Stimulated activated memory B cell treated with anti-CD40 and anti-IgM and Interleukin-4, amounts not matched to agents 10 μg/mL and 1 μg/mL and 100 μg/mL, for 72 hours (primary cell): ENCODE measurements around the gene CXorf66.
"Not testable (repeated sequence)": the region's sequence is repeated elsewhere in the genome, so short reads cannot be mapped to it uniquely, and the experiment has no call there.

Experiments
- ATAC-seq: fragments of 150-1000 bp; cut with Tn5 transposase; 2 replicates; pipeline ENCODE4 v1.10.0; 2021
- H3K27ac Mint-ChIP-seq: one replicate; pipeline ENCODE4 v1.8.0; 2022; ENCODE audit warnings: mild to moderate bottlenecking, mixed read lengths
- H3K27me3 Mint-ChIP-seq: one replicate; pipeline ENCODE4 v1.8.0; 2022; ENCODE audit warnings: mixed read lengths
- H3K36me3 Mint-ChIP-seq: one replicate; pipeline ENCODE4 v1.8.0; 2022; ENCODE audit warnings: mixed read lengths
- H3K4me1 Mint-ChIP-seq: one replicate; pipeline ENCODE4 v1.8.0; 2022; ENCODE audit warnings: mixed read lengths
- H3K4me3 Mint-ChIP-seq: one replicate; pipeline ENCODE4 v1.8.0; 2022; ENCODE audit warnings: mild to moderate bottlenecking, moderate library complexity, mixed read lengths
- H3K9me3 Mint-ChIP-seq: one replicate; pipeline ENCODE4 v1.8.0; 2022; ENCODE audit warnings: mixed read lengths

Gene CXorf66

DNA sequence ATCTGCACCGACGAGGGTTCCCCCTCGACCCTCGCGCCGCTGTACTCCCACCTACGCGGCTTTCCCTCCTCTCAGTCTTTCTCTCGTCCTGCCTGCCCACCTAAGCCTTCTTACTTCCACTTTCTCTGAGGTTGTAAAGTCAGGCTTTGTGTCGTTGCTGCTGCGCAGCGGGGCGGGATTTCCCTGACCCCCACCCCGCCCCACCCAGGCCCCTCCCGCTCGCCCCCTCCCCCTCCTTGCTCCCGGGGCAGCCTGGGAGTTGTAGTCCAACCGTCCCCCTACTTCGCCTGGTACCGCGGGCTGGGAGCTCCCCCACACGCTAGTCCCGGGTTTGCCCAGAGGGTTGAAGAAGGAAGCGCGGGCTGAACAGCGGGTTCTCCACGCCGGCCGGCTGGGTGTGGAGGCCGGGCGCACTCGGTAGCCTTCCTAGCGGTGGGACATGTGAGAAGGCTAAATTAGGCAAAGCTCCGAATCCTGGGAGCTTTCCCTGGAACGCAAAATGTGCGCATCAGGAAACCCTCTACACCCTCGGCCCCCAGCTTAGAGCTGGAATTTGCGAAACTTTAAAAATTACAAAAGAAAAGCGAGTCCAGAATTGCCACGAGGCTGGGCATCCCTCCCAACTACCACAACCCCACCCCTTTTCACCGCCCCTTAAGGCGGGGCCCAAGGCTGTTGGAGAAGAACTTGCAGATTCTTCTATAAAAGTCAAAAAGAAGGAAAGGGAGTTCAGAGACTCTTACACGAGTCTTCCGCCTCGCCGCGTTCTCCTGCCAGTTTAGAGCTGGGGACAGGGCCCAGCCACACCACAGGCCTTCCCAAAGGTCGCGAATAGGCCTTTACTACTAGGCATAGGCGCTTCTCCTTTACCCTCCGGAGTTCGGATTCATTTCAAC, 32.2 kb downstream of the CXorf66 start, which contains the start of gene ATP11C:
ATP11C (minus strand) TSS at position 153 of the 896 bp plus-strand sequence. CDS start 1,011 bp downstream, outside the sequence.
- ATAC-seq = peak; percentile 93
- Mint-ChIP-seq H3K27me3 (no peaks in the 10 kb centered on the region), H3K27ac (peak within 1 kb of the TSS; percentile 90), H3K9me3 (no peaks in the 10 kb centered on the region), H3K4me3 (peak within 1 kb of the TSS; percentile 84), H3K4me1 (peaks cover 12% of the 10 kb centered on the region), H3K36me3 (no peaks in the 10 kb centered on the region)

DNA sequence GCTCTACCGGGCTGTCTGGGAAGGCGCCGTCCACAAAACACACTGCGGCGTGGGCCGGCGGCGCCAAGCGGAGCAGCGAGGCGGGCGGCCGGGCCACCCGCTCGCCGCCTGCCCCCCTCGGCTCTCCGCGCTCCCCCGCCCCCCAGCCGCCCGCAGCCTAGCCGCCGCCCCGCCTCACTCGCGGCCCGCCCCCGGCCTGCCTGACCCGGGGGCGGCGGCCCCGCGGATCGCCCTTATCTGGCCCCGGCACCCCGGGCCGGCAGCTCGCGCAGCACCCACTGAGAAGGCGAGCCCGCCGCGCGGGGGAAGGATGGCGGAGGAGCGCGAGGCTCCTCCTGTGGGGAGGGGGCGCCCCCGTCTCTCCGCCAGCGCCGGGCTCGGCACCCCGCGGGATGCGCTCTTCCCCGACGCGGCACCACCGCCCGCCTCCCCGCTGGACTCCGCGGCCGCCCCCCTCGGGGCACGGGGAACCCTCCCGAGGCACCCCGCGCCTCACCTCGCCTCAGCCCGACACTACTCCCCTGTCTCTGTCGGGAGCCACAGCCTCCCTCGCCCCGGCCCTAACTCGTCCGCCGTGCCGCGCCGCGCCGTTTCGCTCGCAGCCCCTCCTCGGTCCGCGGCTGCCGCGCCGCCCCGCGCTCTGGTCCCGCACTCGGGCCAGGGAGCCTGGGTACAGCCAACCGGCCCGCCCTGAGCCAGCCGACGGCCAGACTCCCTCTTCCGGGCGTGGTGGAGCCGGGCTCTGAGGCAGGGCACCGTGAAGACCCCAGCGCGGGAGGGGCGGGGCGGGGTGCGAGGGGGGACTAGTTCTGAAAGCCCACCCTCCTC, 33.0 kb downstream of the CXorf66 start:
- H3K27ac Mint-ChIP-seq = peak overlapping the region; percentile 90
- peaks cover 12% of the 10 kb centered on the region for H3K4me1 Mint-ChIP-seq
- no peaks in the 10 kb centered on the region for H3K27me3 Mint-ChIP-seq
- no peaks in the 10 kb centered on the region for H3K36me3 Mint-ChIP-seq
- ATAC-seq = peak; percentile 75
- peak overlapping the region; percentile 84 for H3K4me3 Mint-ChIP-seq
- H3K9me3 Mint-ChIP-seq = no peaks in the 10 kb centered on the region

DNA sequence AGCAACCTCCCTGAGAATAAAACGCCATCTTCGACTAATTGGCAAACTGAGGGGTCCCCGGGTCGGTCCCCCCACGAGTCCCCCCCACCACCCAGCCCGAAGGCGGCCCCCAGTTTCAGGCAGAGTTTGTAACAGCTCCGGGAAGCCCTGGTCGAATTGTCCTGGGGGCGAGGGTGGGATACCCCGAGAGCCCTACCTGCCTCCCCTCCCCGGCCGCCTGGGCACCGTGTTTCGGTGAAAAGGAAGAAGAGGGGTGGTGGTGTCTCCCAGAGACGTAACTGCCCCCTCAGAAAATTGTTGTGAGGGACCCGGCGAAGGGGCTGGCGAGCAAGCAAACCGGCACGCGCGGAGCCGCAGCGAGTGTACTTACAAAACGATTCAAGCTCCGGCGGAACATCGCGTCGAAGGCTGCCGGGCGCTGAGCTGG, 33.7 kb downstream of the CXorf66 start:
- H3K27me3 Mint-ChIP-seq = no peaks in the 10 kb centered on the region
- no peaks in the 10 kb centered on the region for H3K36me3 Mint-ChIP-seq
- peak overlapping the region; percentile 90 for H3K27ac Mint-ChIP-seq
- H3K4me3 Mint-ChIP-seq = peak overlapping the region; percentile 84
- peaks cover 12% of the 10 kb centered on the region for H3K4me1 Mint-ChIP-seq
- ATAC-seq = no peak
- H3K9me3 Mint-ChIP-seq = no peaks in the 10 kb centered on the region

DNA sequence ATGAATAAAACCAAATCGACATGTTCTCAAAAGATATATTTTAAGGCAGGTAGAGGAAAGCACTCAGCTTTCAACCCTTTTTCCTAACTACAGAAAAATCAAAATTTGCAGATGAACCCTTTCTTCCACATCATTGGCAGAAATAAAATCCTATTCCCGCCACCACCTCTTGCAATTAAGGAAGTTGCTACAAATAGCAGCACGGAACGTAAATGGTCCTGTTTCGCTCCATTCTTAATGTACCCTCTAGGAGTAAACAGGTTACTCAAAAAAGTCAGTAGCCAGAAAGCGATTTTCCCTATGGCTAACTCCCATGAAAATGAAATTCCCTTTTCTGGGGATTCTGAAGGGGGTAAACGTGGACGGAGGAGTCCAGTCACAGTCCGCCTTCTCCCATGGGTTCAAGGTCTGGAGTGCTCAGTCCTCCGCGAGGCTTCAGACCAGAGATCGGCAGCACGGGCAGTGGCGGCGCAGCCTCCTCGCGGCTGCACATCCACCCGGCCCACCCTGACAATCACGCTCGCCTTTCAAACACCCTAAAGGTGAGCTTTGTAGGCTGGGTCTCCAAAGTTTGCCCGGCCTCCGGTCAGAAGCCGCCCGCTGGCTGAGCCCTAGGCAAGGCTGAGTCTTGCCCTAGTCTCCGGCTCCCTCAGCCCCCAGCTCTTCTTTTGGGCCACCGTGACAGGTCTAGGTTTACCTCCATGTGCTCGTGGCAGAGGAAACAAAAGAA, 34.2 kb downstream of the CXorf66 start:
- peak overlapping the region; percentile 84 for H3K4me3 Mint-ChIP-seq
- ATAC-seq = no peak
- no peaks in the 10 kb centered on the region for H3K27me3 Mint-ChIP-seq
- H3K9me3 Mint-ChIP-seq = no peaks in the 10 kb centered on the region
- H3K27ac Mint-ChIP-seq = peak overlapping the region; percentile 90
- peaks cover 12% of the 10 kb centered on the region for H3K4me1 Mint-ChIP-seq
- H3K36me3 Mint-ChIP-seq = no peaks in the 10 kb centered on the region

GRCh38 chrX:139930401-139930800, 34.9 kb downstream of the CXorf66 start:
- ATAC-seq = no peak
- H3K4me3 Mint-ChIP-seq = peak overlapping the region; percentile 84
- H3K36me3 Mint-ChIP-seq = no peaks in the 10 kb centered on the region
- H3K9me3 Mint-ChIP-seq = no peaks in the 10 kb centered on the region
- no peaks in the 10 kb centered on the region for H3K27me3 Mint-ChIP-seq
- H3K4me1 Mint-ChIP-seq = peaks cover 18% of the 10 kb centered on the region
- no peak overlapping the region for H3K27ac Mint-ChIP-seq

- H3K27ac Mint-ChIP-seq = no peak overlapping the region
- H3K4me1 Mint-ChIP-seq = peaks cover 18% of the 10 kb centered on the region
- no peaks in the 10 kb centered on the region for H3K27me3 Mint-ChIP-seq
- H3K9me3 Mint-ChIP-seq = no peaks in the 10 kb centered on the region
- no peak for ATAC-seq
- H3K4me3 Mint-ChIP-seq = no peak overlapping the region
- H3K36me3 Mint-ChIP-seq = no peaks in the 10 kb centered on the region
Measured at GRCh38 chrX:139929876-139930275, 35.4 kb downstream of the CXorf66 start.

DNA sequence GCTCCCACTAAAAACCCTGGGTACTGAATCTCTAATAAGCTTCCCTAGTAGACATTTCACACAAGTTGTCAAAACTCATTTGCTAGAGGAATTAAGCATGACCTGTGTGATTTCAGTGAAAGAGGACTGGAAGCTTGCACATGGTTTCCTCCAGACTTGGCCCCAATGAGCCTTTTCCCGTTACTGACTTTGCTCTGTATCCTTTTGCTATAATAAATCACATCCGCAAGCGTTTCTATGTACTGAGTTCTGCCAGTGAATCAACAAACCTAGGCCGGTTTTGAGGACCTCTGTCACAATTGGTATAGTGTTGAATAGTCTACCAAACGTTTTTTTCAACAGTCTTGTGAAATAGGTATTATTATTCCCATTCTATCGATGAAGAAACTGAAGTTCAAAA, 40.6 kb downstream of the CXorf66 start:
- H3K4me1 Mint-ChIP-seq = peaks cover 25% of the 10 kb centered on the region
- H3K36me3 Mint-ChIP-seq = peaks cover 21% of the 10 kb centered on the region
- no peak for ATAC-seq
- H3K27ac Mint-ChIP-seq = no peak overlapping the region
- H3K27me3 Mint-ChIP-seq = no peaks in the 10 kb centered on the region
- no peaks in the 10 kb centered on the region for H3K9me3 Mint-ChIP-seq
- H3K4me3 Mint-ChIP-seq = no peak overlapping the region

GRCh38 chrX:139924069-139924695, 41.1 kb downstream of the CXorf66 start:
- no peak for ATAC-seq
- no peaks in the 10 kb centered on the region for H3K27me3 Mint-ChIP-seq
- H3K4me1 Mint-ChIP-seq = peaks cover 23% of the 10 kb centered on the region
- no peak overlapping the region for H3K27ac Mint-ChIP-seq
- H3K36me3 Mint-ChIP-seq = peaks cover 21% of the 10 kb centered on the region
- no peaks in the 10 kb centered on the region for H3K9me3 Mint-ChIP-seq
- H3K4me3 Mint-ChIP-seq = no peak overlapping the region

- H3K4me1 Mint-ChIP-seq = peaks cover 23% of the 10 kb centered on the region
- H3K27me3 Mint-ChIP-seq, H3K4me3 Mint-ChIP-seq, H3K27ac Mint-ChIP-seq, H3K9me3 Mint-ChIP-seq, ATAC-seq: not testable (repeated sequence)
- peaks cover 21% of the 10 kb centered on the region for H3K36me3 Mint-ChIP-seq
Measured at GRCh38 chrX:139921142-139921541, 44.2 kb downstream of the CXorf66 start.

GRCh38 chrX:139920316-139920715, 45.0 kb downstream of the CXorf66 start:
- Mint-ChIP-seq H3K9me3 (no peaks in the 10 kb centered on the region), H3K4me1 (peaks cover 17% of the 10 kb centered on the region), H3K4me3 (no peak overlapping the region), H3K36me3 (peaks cover 21% of the 10 kb centered on the region), H3K27ac (peak overlapping the region; percentile 16), H3K27me3 (no peaks in the 10 kb centered on the region)
- no peak for ATAC-seq

GRCh38 chrX:139914421-139914820, 50.9 kb downstream of the CXorf66 start:
- no peaks in the 10 kb centered on the region for H3K9me3 Mint-ChIP-seq
- no peak overlapping the region for H3K4me3 Mint-ChIP-seq
- peaks cover 6% of the 10 kb centered on the region for H3K36me3 Mint-ChIP-seq
- H3K27ac Mint-ChIP-seq = no peak overlapping the region
- H3K27me3 Mint-ChIP-seq = no peaks in the 10 kb centered on the region
- ATAC-seq = no peak
- peaks cover 21% of the 10 kb centered on the region for H3K4me1 Mint-ChIP-seq

DNA sequence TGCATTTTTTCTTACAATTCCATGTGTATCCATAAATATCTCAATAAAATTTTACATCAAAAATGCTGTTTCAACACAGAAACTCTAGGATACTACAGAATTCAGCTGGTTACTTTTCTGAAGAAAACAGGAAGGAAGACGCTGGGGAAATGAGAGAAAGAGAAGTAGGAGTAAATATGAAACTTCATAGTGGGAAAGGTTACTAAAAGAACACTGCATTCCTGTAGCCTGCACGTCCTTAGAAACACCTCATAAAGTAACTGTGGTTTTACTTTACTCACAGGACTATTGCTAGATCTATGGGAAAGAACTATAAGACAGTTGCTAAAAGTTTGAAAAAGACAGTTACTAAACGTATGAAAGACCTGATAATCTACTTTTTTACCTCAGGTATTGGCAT, 55.6 kb downstream of the CXorf66 start:
- H3K27ac Mint-ChIP-seq = peak overlapping the region; percentile 12
- peaks cover 36% of the 10 kb centered on the region for H3K4me1 Mint-ChIP-seq
- ATAC-seq = peak; percentile 50
- peaks cover 9% of the 10 kb centered on the region for H3K36me3 Mint-ChIP-seq
- no peaks in the 10 kb centered on the region for H3K27me3 Mint-ChIP-seq
- H3K9me3 Mint-ChIP-seq = no peaks in the 10 kb centered on the region
- peak overlapping the region; percentile 18 for H3K4me3 Mint-ChIP-seq

DNA sequence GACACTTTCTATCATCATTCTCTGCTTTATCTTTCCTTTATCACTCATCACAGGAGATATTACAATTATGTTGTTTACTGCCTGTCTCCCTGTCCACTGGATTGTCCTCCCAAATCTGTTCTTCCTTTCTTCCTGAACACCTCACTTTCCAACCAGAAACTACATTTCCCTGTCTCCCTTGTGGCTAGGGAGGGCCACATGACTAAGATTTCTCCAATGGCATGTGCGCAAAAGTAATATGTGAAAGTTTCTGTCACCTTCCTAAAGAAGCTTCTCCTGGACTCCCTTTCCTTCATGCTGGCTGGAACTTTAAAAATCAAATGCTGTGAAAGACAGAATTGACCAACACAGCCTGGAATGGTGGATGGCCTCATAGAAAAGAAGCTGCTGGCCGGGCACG, 58.2 kb downstream of the CXorf66 start:
- Mint-ChIP-seq H3K4me1 (peaks cover 31% of the 10 kb centered on the region), H3K36me3 (peaks cover 6% of the 10 kb centered on the region), H3K27me3 (no peaks in the 10 kb centered on the region), H3K27ac (no peak overlapping the region), H3K4me3 (no peak overlapping the region), H3K9me3 (no peaks in the 10 kb centered on the region)
- no peak for ATAC-seq

- no peaks in the 10 kb centered on the region for H3K9me3 Mint-ChIP-seq
- H3K27me3 Mint-ChIP-seq = no peaks in the 10 kb centered on the region
- H3K36me3 Mint-ChIP-seq = peaks cover 6% of the 10 kb centered on the region
- H3K27ac Mint-ChIP-seq = no peak overlapping the region
- no peak overlapping the region for H3K4me3 Mint-ChIP-seq
- H3K4me1 Mint-ChIP-seq = peaks cover 23% of the 10 kb centered on the region
- no peak for ATAC-seq
Measured at GRCh38 chrX:139905743-139906142, 59.6 kb downstream of the CXorf66 start.
